Epithelial cell of proximal tubule (primary cell): ENCODE measurements around the gene POLD2. TPM values are rescaled to one million over a fixed set of nuclear protein-coding genes. Genes with fewer than 3 reads are reported as not detected.

Experiments
- DNase-seq: peaks from one replicate; pipeline ENCODE4 v3.0.0-alpha.2; 2011; ENCODE audit warnings: low read depth
- H3K4me3 ChIP-seq: 2 replicates; pipeline ENCODE4 v1.5.1; 2011; ENCODE audit warnings: low read depth, mild to moderate bottlenecking, low read length
- CTCF ChIP-seq: conservative IDR thresholded peaks from 2 replicates; pipeline ENCODE4 v1.5.1; 2012; ENCODE audit warnings: low read depth, mild to moderate bottlenecking, low read length
- total RNA-seq: library from RNA; depleted of rRNA; stranded (reverse); fragments of >200 nt; gene quantifications from 2 replicates; pipeline ENCODE4 v1.2.3, GENCODE V29; 2015

The POLD2 gene
- total RNA-seq, 1 donor from 2014 or later, result 92.7 TPM

- no peak for DNase-seq
- no peak overlapping the region for H3K4me3 ChIP-seq
- no peak for TF ChIP-seq CTCF
Measured at GRCh38 chr7:44076101-44076895, 47.0 kb downstream of the POLD2 start.

GRCh38 chr7:44075296-44076075 lies 47.9 kb downstream of the POLD2 start:
- no peak overlapping the region for H3K4me3 ChIP-seq
- no peak for TF ChIP-seq CTCF
- no peak for DNase-seq

- TF ChIP-seq CTCF, result no peak
- no peak for DNase-seq
- no peak overlapping the region for H3K4me3 ChIP-seq
Measured at GRCh38 chr7:44074349-44074695, 49.0 kb downstream of the POLD2 start.

GRCh38 chr7:44073664-44074348 lies 49.5 kb downstream of the POLD2 start:
- no peak overlapping the region for H3K4me3 ChIP-seq
- TF ChIP-seq CTCF, result no peak
- DNase-seq, result no peak

GRCh38 chr7:44072364-44073231 lies 50.8 kb downstream of the POLD2 start:
- peak; percentile 91 for TF ChIP-seq CTCF
- no peak overlapping the region for H3K4me3 ChIP-seq
- no peak for DNase-seq

- H3K4me3 ChIP-seq, result no peak overlapping the region
- TF ChIP-seq CTCF, result no peak
- DNase-seq, result no peak
Measured at GRCh38 chr7:44071726-44072363, 51.5 kb downstream of the POLD2 start.
